Stimulated activated CD4-positive, alpha-beta T cell treated with anti-CD3 and anti-CD28 coated beads, Interleukin-1b, Interleukin-23, amount 100 ng/mL, for 4 hours (primary cell): ENCODE results near the gene CDC42EP4.

ENCODE experiments used
- DNase-seq, 2 donors: peaks; one replicate each; pipeline ENCODE4 v3.0.0-alpha.2; 2020; ENCODE audit warnings: low read depth in 2 of 2

Gene CDC42EP4

DNA sequence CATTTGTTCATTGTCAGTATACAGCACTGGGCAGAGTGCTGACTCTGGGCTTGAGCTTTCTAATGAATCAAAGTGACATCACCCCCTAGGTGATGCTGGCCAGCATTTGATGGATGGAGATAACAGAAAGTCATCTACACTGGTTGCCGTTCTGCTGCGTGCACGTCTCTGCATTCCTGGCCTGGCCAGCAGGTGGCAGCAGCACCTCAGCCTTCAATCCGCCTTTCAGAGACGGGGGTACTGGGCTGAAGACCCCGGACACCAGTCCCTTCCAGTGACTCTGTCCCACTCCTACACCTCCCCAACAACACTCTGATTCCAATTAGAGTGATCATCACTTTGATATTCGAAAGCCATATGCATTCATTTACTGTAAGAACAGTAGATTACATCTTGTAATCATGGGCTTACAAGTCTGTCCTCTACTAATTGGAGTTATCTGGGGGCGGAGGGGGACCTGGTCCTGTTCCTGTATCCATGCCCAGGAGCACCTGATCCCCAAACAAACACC lies 56.1 kb downstream of the CDC42EP4 start:
- DNase-seq, result peak; percentile 34 to 46

- DNase-seq, result no peak
Measured at GRCh38 chr17:73251871-73252270, 59.9 kb downstream of the CDC42EP4 start.

DNA sequence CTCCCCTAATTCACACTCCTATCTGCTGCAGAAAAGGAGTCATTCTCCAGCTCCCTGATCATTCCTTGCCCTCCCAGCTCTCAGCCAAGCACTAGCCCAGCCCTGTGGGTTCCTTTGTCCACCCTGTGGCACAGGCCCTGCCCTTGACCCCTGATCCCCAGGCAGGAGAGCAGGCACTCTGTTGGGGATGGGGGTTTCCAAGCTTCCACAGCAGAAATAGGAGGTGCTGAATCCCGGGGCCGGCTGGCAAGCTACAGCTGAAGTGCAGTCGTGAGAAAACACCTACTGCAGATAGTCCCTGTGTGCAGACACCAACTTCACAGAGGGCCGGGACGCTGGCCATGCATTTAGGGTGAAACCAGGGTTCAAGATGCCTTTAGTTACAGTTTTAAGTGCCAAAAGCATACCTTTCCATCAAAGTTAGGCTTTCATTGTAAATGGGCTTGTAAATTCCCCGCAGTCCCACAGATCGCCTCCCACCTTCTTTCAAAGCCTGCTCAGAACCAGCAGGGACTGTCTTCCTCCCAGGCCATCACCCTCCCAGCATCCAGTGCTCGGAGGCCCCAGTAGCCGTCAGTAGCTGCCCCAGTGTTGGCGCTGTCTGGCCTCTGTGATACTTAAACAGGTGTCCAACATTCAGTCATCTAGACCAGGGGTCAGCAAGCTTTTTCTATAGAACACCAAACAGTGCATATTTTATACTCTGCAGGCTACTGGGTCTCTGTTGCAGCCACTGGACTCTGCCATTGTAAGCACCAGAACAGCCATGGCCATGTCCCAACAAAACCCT lies 60.8 kb downstream of the CDC42EP4 start:
- DNase-seq, result no peak

DNA sequence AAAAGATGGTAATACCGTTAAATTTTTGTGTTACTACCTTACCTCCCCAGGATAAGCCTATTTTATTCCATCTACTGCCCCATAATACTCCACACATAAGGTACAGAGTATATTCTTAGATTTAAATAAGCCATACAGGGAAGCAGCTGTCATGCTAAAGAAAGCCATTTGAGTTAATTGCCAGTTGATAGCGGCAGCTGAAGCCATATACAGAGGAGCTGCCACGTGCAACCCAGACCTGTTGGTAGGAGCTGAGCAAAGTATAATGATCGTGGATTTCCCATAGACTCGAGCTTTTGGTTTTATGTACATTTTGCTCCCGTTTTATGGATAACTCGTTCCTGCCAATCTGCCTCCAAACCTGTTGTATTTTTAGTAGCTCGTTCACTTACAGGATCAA lies 62.1 kb downstream of the CDC42EP4 start:
- no peak for DNase-seq

DNA sequence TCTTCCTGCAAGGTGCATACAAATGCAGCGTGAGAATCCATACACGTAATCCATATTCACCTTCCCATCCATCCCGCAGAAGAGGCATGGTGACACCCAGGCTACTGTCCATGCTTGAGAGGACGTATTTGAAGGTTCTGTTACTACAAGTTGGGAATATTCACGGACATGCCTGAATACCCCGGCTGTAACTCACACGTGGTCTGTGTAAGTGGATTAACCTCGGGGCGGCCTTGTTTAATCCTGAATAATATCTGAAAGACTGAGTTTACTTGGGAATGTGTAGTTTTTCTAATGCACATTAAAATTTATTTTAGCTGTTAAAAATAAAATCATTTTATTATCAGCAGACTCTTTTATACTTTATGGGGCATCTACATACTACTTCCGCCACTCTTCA lies 63.3 kb downstream of the CDC42EP4 start:
- DNase-seq, result no peak

DNA sequence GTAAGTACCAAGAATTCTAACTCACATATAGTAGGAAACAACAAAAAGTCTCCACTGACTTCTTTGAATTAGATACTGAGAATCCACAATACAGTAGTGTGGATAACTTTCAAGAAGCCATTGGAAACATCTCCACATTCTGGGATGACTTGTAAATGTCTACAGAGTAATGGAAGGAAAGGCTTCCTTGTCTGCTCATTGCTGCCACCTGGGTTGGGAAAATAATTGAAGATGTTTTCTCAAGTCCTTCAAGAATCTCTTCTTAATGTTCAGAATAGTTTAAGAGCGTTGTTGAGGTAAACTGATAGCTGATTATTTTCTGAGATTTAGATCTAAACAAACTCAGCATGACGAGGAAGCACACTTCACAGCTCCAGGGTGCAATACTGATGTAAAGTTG lies 64.1 kb downstream of the CDC42EP4 start:
- DNase-seq, result no peak

GRCh38 chr17:73240561-73240960 lies 71.2 kb downstream of the CDC42EP4 start:
- DNase-seq, result no peak

- no peak for DNase-seq
Measured at GRCh38 chr17:73237714-73238113, 74.1 kb downstream of the CDC42EP4 start.

GRCh38 chr17:73234736-73235135 lies 77.1 kb downstream of the CDC42EP4 start:
- DNase-seq, result no peak
